GM21717 (cell line): Measurements from ENCODE around the gene PNCK.
"Not testable (repeated sequence)": the region's sequence is repeated elsewhere in the genome, so short reads cannot be mapped to it uniquely, and the experiment has no call there.

ENCODE experiments used
- ATAC-seq: cut with Tn5 transposase; IDR thresholded peaks from one replicate; pipeline ENCODE4 v1.9.1; 2021; ENCODE audit warnings: mild to moderate bottlenecking, moderate library complexity; ENCODE audit not compliant: unreplicated experiment

The PNCK gene

DNA sequence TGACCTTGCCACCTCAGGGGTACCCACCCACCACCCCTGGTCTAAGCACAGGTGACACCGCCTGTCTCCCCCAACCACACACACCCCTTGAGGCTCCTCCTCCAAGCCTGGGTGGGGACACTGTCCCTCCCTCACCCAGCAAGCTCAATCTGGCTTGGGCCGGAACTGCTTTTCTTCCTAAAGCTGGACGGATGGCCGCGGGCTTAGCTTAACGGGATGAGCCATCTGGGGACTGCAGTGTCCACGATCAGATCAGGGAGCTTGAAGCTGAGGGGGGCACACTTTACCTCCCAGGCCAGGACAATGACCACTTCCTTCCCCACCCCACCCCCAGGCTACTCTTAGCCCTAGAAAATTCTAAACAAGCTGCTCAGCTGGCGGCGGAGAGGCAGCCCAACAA lies 13.1 kb upstream of the PNCK start:
- no peak for ATAC-seq

DNA sequence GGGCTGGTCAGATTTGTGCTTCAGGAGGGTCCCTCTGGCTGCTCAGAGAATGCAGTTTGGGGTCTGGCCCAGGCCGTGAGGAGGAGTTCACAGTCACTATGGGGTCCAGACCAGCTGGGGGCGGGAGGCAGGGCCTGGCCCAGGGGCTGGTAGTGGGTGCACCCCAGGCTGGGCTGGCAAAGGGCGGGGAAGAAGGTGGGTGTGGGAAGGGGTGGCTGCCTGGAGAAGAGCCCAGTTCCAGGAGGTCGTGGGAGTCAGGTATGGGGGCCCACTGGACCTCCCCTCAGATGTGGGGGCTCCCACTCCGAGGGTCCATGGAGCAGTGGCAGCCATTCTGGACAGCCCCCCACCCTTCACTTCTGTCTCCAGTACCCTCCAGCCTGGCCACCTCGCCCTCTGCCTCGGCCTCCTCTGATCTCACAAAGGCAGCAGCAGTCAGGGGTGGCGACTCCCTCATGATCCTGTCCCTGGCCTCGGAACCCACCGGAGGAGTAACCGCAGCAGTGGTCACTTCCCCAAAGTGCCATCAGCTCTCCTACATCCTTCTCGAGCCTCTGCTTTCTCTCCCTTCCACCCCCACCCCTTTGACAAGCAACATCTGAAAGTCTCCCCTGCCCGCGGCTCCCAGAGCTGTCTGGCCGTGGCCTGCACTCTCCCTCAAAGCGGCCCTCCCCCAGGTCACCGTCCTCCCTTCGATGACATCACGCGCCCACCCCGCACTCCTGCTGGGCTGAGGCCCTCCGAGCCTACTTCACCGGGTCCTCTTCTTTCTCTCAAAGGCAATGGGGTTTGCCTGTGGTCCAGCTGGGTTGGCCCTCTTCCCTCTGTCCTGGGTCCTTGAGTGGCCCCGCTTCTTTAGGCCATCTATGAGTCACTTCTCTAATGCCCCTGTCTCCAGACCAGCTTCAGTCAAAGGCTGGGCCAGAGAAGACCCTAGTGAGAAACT lies 12.4 kb upstream of the PNCK start:
- no peak for ATAC-seq

DNA sequence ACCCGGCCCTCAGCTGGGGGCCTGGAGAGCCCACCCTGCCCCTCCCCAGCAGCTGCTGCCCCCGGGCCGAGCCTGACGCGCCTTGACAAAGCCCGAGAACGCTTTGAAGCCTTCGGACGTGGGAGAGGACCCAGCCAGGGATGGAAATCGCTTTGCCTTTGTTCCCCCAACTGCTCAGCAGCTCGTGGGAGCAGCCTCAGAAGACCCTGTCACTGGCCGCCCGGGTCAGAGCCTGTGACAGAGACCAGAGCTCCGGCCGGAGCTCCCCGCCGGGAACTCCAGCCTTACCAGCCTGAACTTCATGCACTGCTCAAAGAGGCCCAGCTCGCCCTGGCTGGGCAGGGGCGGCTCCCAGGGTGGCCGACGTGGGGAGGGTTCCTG lies 11.5 kb upstream of the PNCK start:
- ATAC-seq: no peak

DNA sequence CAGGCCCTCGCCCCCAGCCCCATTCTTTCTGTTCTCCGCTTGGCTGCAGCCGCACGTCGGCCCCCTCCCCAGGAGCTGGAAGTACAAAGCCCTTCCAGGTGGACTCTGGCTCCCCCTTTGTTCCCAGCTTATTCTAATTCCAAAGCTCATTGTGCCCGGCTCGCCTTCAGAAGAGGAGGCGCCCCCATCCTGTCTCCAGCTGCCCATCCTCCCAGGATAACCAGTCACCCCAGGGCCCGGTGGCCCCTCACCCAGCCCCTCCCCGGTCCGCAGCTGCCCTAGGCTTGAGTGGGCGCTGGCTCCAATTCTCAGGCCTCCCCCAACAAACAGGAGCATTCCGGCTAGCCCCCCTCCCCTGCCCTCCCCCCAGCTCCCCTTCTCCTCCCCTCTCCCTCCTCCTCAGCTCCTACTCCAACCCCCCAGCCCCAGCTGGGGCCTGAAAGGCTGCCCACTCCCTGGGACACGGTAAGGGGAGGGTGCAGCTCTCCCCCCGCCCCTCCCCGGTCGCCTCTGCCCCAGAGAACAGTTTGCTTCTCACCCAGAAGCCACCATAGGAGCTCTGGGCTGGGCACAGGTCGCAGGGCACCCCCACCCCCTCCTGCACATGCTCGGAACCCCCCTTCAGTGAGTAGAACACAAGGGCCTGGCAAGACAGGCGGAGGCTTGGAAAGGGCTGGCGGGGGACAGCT lies 11.0 kb upstream of the PNCK start:
- ATAC-seq: no peak

DNA sequence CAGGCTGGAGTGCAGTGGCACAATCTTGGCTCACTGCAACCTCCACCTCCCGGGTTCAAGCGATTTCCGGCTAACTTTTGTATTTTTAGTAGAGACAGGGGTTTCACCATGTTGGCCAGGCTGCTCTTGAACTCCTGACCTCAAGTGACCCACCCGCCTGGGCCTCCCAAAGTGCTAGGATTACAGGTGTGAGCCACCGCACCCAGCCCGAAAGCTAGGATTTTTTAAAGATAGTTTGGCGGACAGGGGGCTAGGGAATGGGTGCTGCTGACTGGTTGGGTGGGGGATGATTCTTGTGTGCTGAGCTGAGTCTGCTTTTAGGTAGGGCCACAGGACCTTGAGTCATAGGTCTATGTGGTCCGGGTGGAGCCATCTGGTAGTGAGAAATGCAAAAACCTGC lies 9.9 kb upstream of the PNCK start:
- not testable (repeated sequence) for ATAC-seq

DNA sequence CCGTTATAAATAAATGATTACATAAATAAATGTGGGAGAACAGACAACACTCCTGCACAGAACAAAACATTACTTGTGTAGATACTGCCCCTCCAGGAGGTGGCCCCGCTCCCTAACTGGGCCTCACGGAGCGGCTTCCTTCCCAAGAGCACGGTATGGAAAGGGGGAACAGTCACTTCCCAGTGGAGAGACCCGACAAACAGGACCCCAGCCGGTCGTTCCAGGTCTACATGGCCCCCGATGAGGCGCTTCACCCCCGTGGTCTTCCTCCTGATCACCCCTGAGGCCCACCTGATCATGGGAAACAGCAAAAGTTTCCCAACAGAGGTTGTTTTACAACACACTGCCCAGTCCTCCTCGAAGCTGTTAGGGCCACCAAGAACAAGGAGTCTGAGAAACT lies 7.6 kb upstream of the PNCK start:
- no peak for ATAC-seq

DNA sequence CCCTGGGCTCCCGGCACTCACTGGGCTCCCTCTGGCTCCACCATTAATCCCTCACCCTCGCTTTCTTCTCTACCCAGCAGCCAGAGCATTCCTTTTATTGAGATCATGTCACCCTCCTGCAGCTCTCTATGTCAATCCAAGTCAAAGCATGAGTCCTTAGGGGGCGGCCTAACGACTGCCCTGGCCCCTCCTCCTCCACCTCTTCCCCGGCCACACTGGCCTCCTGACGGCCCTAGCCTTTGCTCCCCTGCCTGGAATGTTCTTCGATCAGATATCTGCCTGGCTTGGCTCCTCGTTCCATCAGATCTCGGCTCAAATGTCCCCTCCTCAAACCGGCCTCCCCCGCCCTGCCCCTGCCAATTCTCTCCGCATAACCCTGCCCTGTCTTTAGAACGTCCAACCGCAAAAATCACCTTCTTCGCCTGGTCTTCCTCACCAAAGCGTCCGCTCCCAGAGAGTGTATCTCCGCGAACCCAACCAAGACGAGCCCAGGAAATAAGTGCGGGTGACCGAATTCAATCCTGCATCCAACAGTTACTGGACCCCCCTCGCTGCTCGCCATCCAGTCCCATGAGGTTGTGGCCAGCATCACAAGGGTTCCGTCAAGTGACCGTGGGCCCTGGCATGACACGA lies 722 bp upstream of the PNCK start:
- no peak for ATAC-seq

DNA sequence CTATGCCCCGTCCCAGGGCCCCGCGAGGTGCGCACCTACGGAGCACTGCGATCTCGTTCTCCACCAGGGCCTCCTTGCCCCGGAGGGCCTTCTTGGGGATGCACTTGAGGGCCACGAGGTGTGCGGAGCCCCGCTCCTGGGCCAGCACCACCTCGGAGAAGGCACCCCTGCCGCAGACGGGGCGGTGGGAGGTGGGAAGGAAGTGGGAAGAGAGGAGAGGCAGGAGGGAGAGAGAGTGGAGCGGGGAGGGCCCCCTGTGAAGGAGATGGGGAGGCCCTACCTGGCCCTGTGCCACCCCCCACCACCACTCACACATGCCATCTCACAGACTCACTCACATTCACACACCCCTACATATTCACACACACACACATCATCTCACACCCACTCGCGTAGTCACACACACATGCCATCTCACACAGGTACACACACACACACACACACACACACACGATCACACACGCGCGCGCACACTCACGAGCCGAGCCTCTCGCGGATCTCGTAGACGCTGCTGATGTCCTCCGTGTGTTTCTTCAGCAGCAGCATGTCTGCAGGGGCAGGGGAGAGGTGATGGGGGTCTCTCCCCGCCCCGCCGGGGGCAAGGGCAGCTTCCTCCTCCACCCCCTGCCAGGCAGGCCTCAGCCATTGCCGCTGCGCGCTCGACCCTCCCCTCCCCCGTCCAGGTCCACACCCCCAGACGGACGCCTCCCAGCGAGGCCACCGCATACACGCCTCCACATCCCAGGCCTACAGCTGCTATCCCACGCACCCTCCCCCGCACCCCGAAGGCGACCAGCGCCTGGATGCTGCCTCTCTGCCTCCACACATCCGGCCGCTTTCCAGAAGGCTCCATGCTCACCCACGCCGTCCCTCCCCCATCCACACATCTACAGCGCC lies 834 bp downstream of the PNCK start:
- ATAC-seq: no peak

DNA sequence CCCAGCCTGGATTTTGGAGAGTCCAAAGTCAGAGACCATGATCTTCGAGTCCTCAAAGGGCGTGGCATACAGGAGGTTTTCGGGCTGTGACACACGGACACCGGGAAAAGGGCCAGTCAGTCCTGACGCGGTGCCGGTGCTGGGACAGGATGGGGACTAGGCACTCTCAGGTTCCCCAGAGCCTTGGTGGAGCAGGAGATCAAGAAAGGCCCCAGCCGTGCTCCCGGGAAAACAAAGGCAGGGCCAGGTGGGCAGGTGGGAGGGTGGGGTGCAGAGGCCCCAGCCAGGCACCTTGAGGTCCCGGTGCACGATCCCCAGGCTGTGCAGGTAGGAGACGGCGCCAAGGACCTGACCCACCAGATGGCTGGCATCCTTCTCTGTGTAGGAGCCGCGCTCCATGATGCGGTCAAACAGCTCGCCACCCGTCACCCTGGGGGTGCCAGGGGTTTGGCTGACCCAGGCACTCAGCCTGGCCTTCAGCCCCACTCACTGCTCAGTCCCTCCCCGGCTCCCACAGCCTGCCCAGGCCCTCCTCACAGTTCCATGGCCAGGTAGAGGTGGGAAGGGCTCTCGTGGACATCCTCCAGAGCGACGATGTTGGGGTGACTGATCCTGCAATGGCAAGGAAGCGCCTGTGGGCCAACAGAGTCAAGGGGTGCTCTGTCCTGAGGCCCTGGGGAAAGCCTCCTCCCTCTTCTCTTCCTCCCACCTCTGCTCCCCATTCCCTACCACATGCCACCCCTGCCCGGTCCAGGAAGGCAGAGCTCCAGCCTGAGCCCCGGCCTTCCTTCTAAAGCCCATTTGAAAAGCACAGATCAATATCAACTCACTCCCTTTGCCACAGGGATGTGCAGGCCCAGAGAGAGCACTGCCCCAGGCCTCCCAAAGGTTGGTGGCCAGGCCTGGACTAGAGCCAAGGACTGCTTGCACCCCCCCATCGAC lies 1.8 kb downstream of the PNCK start:
- ATAC-seq: no peak

DNA sequence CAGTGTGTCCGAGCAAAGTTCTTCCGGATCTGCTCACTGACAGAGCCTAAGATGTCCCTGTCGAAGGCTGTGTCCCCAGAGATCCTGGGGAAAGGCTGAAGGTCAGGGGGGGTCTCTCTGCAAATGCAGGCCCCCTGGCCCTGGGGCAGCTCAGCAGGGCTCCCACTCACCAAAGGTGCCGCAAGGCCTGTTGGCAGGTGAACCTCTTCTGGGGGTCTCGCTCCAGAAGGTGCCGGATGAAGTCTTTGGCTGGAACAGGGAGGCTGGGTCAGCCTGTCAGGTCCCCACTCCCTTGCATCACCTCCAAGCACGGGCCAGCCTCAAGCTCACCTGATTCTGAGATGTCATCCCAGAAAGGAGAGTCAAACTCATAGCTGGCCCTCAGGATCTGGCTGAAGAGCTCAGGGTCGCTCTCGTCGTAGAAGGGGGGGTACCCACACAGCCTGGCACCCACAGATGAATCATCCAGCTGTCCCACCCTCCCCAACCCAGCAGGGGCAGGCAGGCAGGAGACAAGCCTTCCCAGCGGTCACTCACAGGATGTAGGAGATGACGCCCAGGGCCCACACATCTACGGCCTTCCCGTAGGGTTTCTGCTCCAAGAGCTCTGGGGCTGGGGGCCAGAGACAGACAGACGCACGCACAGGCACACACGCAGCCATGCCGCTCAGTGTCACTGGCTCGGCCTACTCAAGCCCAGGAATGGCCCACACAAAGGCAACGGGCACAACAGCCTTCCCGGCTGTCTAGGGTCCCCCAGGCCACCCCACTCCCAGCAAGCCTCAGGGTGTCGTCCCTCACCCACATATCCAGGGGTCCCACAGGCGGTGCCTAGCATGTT lies 2.6 kb downstream of the PNCK start:
- no peak for ATAC-seq

DNA sequence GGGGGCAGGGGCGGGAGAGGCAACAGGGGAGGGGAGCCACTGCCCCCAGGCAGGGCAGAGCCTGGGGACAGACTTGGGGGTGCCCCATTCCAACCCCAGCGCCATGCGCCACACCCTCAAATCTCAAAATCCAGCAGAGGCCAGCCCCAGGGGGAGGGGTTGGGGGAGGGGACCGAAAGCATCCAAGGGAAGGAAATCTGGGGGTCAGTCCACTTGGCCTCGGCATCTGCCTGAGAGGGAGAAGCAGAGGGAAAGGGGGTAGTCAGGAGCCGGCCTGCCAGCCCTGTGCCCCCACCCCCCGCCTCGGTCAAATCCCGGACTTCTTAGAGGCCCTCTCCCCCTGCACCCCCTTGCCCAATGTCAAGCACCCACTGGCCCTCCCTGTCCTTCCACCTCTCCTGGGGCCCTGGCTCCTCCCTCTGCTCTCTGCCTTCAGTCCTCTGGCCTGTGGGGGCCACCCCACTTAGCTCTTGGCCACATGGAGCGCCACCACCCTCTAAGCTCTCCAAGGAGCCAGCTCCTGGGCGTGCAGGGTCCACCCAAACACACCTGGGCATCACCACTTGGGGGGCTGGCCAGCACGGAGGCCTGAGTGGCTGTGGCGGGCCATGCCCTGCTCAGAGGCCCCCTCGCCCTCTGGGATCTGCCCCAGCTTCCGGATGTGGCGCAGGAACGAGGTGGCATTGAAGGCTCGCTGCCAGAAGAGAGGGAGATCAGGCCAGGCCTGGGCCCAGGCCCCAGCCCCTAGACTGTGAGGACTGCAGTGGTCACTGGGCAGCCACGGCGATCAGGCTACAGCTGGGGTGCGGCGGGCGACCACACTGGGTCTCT lies 3.5 kb downstream of the PNCK start:
- ATAC-seq: no peak

DNA sequence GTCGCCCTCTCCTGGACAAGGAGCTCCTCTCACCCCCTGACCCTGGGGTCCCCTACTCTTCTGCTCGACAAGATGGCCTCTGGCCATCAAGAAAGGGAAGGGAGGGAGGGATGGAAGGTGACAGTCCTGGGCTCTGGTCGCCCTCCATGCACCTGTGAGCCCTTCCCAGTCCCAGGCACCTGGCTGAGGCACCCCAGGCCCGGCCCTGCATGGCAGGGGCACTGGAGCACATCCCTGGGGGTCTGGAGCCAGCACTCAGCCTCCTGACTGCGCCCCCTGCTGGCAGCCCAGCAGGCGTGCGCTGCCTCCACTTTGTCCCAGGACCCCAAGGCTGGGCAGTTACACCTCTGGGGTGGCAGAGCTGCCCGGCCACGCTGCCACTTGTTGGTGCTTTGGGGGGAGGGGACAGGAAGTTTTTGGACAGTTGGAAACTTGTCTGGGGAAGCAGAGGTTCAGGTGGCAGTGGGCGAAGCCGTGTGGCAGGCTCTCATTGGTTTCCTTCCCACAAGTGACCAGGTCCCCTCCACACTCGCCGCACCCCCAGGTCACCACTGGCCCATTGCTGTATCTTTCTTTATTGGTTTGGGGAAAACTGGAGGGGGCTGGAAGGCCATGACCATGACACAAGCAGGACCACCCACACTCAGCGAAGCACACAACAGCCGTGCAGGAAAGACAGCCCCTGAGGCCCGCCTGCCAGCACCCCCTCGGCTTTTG lies 4.3 kb downstream of the PNCK start:
- no peak for ATAC-seq

DNA sequence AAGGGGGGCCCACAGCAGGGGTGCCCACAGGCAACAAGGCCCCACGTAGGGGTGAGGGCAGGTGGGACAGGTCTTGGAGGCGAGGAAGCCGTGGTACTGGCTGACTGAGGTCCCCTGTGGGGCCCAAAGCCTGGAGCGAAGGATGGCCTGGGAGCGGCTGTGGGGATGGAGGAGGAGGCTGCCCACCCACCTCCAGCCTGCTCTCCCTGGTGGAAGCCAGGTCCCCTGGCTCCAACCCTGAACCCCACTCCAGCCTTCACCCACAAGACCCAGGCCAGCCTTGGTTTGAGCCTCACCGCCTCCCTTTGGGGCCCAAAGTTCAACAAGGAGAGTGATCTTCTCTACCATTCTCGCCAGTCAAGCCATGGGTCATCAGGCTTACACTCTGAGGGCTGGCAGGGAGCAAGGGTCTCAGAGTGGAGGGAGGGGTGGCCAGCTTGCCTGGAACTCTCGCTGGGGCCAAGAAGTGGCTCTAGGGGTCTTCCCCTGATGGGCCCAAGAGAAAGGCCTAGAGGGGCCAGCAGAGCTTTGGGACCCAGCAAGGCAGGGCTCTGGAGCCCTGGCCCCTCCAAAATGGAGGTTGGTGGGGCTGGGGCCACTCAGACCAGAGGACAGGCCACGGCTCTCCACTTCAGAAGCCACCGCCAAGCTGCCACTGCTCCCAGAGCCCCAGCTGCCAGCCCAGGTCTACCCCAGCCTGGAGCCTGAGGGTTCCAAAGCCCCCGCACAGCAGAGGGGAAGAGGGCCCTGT lies 5.0 kb downstream of the PNCK start:
- no peak for ATAC-seq

DNA sequence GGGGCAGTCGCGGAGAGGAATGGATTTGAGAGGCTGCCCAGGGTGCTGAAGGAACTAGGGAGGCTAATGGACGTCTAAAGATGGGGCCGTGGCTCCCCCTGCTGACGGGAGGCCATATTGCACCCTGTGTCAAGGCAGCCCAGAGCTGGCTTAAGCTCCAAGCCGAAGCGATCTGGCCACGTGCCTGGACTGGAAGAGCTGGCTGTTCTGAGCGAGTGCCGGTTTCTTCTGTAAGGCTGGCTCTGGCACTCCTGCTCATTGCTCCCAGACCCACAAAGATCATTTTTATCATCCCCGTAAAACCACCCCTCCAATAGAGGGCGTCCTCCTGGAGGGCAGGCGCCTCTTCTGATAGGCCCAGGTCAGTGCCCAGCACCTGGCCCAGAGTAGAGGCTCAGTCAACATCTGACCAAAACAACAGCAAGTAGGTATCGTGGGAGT lies 5.6 kb downstream of the PNCK start:
- peak; percentile 62 for ATAC-seq

DNA sequence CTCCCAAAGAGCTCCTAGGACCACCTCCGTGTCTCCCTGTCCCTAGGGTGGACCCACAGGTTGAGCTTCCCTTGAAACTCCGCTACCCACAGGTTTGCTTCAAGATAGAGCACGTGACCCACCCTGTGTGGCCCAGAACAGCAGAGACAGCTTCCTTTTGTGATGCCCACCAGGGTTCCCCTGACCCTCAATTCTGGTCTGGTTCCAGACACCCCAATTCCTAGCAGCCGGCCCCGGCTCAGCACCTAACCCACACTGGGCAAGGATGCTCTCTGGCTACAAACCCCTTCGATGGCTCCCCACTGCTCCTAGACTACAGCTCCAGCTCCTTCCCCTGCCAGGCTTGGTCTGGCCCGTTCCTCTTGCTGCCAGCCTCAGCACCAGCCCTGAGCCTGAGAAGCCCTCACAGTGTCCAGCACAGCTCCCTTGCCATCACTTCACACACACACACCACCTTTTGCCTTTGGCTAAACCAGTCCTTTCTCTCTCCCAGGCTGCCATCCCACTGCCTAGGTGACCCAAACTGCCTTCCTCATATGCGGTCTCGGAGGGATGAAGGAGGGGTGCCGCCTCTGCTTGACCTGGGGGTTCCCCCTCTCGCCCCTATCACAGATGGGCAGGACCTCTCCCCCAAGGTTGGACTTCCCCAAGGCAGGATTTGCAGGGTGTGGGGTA lies 6.2 kb downstream of the PNCK start:
- no peak for ATAC-seq

DNA sequence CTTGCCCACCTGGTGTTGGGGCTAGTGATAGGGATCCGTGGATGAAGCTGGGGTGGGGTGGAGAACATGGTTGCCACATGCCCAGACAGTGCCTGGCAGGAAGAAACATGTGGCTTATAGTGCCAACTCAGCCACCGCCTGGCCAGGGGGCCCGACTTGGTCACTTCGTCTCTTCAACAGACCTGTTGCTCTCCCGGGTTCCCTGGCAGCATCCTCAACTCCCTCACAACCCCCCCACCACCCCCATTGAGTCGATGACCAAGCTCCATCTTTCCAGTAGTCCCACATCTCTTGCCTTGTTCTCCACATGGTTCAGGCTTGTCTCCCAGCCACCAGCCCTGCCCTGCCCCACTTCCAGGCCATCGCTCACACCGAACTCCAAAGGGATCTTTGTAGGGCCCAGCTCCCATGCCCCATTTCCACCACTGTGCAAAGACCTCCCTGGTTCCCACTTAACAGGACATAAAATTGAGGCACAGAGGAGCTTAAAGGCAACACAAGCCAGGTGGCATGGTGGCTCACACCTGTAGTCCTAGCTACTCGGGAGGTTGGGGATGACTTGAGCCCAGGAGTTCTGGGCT lies 7.8 kb downstream of the PNCK start:
- ATAC-seq: no peak
